Stimulated activated CD4-positive, alpha-beta T cell treated with anti-CD3 and anti-CD28 coated beads, Interleukin-12 subunit alpha, Interleukin-12 subunit beta, amount 100 ng/mL, for 4 hours (primary cell): ENCODE measurements around the gene TDRD10.

Experiments used
- DNase-seq: peaks from one replicate; pipeline ENCODE4 v3.0.0-alpha.2; 2020

Gene TDRD10

GRCh38 chr1:154582885-154583284 is 80.9 kb downstream of the TDRD10 start:
- DNase-seq: no peak

- DNase-seq: no peak
Observed at GRCh38 chr1:154583773-154584172, 81.8 kb downstream of the TDRD10 start.

- DNase-seq: no peak
Observed at GRCh38 chr1:154584267-154584994, 82.4 kb downstream of the TDRD10 start.

GRCh38 chr1:154586231-154586630 is 84.2 kb downstream of the TDRD10 start:
- no peak for DNase-seq

GRCh38 chr1:154586641-154587040 is 84.6 kb downstream of the TDRD10 start:
- DNase-seq: no peak

GRCh38 chr1:154589780-154590179 is 87.8 kb downstream of the TDRD10 start:
- DNase-seq: no peak

- no peak for DNase-seq
Observed at GRCh38 chr1:154590756-154591155, 88.7 kb downstream of the TDRD10 start.

GRCh38 chr1:154591206-154591605 is 89.2 kb downstream of the TDRD10 start:
- no peak for DNase-seq

- DNase-seq: no peak
Observed at GRCh38 chr1:154593390-154593789, 91.4 kb downstream of the TDRD10 start.

GRCh38 chr1:154594811-154595210 is 92.8 kb downstream of the TDRD10 start:
- DNase-seq: no peak

- DNase-seq: no peak
Observed at GRCh38 chr1:154595621-154596020, 93.6 kb downstream of the TDRD10 start.
